Measurements from ENCODE around the gene THOC6. TPM values are rescaled to one million over a fixed set of nuclear protein-coding genes. Genes with fewer than 3 reads are reported as not detected.
A peak's percentile ranks its signal among the peaks of the same experiment; 100 is the strongest.

THOC6 gene
- total RNA-seq, 1 experiment from 2014 or later = 76.5 TPM

- TF ChIP-seq ATF2 (CRISPR knock-in tag; IDR thresholded peaks at IDR 0.05; ENCODE audit: borderline replicate concordance, low read depth) (no peak), JAZF1 (CRISPR knock-in tag; IDR thresholded peaks at IDR 0.05) (no peak), ZNF396 (CRISPR knock-in tag; IDR thresholded peaks at IDR 0.05; ENCODE audit: borderline replicate concordance) (no peak), EMX1 (CRISPR knock-in tag; IDR thresholded peaks at IDR 0.05) (no peak), ZBTB43 (CRISPR knock-in tag; IDR thresholded peaks at IDR 0.05) (no peak)
- TF ChIP-seq, protein P1, sequence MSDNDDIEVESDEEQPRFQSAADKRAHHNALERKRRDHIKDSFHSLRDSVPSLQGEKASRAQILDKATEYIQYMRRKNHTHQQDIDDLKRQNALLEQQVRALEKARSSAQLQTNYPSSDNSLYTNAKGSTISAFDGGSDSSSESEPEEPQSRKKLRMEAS (CRISPR knock-in tag; IDR thresholded peaks at IDR 0.05) = no peak
- TF ChIP-seq, protein P2, sequence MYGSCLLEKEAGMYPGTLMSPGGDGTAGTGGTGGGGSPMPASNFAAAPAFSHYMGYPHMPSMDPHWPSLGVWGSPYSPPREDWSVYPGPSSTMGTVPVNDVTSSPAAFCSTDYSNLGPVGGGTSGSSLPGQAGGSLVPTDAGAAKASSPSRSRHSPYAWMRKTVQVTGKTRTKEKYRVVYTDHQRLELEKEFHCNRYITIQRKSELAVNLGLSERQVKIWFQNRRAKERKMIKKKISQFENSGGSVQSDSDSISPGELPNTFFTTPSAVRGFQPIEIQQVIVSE (CRISPR knock-in tag; IDR thresholded peaks at IDR 0.05; ENCODE audit: borderline replicate concordance) = no peak
Measured at GRCh38 chr16:3073448-3073847, 49.6 kb downstream of the THOC6 start (continued).

GRCh38 chr16:3074860-3075522 is 51.2 kb downstream of the THOC6 start:
- H3K4me3 Mint-ChIP-seq = no peak overlapping the region
- peaks cover 57% of the 10 kb centered on the region for H3K4me1 Mint-ChIP-seq
- no peaks in the 10 kb centered on the region for H3K9me3 Mint-ChIP-seq
- H3K27me3 Mint-ChIP-seq (ENCODE audit: low read depth) = peaks cover 12% of the 10 kb centered on the region
- H3K36me3 Mint-ChIP-seq = no peaks in the 10 kb centered on the region
- no peak for ATAC-seq
- TF ChIP-seq ESRRA (CRISPR knock-in tag; IDR thresholded peaks at IDR 0.05; ENCODE audit: borderline replicate concordance) = no peak
- no peak for TF ChIP-seq GTF2I (CRISPR knock-in tag; conservative IDR thresholded peaks at IDR 0.05)
- no peak for TF ChIP-seq EMX1 (CRISPR knock-in tag; IDR thresholded peaks at IDR 0.05)
- TF ChIP-seq GABPB1 (CRISPR knock-in tag; IDR thresholded peaks at IDR 0.05) = no peak
- TF ChIP-seq, protein P3, sequence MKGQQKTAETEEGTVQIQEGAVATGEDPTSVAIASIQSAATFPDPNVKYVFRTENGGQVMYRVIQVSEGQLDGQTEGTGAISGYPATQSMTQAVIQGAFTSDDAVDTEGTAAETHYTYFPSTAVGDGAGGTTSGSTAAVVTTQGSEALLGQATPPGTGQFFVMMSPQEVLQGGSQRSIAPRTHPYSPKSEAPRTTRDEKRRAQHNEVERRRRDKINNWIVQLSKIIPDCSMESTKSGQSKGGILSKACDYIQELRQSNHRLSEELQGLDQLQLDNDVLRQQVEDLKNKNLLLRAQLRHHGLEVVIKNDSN (CRISPR knock-in tag; IDR thresholded peaks at IDR 0.05) = no peak
- TF ChIP-seq ELF4 (CRISPR knock-in tag; IDR thresholded peaks at IDR 0.05; ENCODE audit: low read depth) = no peak
- no peak for TF ChIP-seq RELA (CRISPR knock-in tag; IDR thresholded peaks at IDR 0.05; ENCODE audit: borderline replicate concordance)
- TF ChIP-seq NR2C2 (CRISPR knock-in tag; IDR thresholded peaks at IDR 0.05) = no peak
- TF ChIP-seq ZBTB43 (CRISPR knock-in tag; IDR thresholded peaks at IDR 0.05) = no peak
- TF ChIP-seq ZNF416 (CRISPR knock-in tag; IDR thresholded peaks at IDR 0.05) = no peak
- CTCF ChIA-PET = interaction anchor here (1.1 to 6.5 kb wide), 6 partner anchors 13 to 76 kb away, joined by 4 to 59 read pairs (median 11); no protein-coding TSS in a partner anchor
- no peak for DNase-seq (ENCODE audit: low spot score)
- POLR2A ChIA-PET = interaction anchor here (1.5 kb wide), 1 partner anchor 16 kb away, joined by 5 read pairs; no protein-coding TSS in a partner anchor
- no peak overlapping the region for H3K27ac Mint-ChIP-seq

GRCh38 chr16:3075523-3075915 is 51.7 kb downstream of the THOC6 start:
- POLR2A ChIA-PET = interaction anchor here (1.5 kb wide), 1 partner anchor 17 kb away, joined by 5 read pairs; no protein-coding TSS in a partner anchor
- ATAC-seq (peak; percentile 35), DNase-seq (ENCODE audit: low spot score) (no peak)
- peaks cover 54% of the 10 kb centered on the region for H3K4me1 Mint-ChIP-seq
- no peak overlapping the region for H3K27ac Mint-ChIP-seq
- H3K9me3 Mint-ChIP-seq = no peaks in the 10 kb centered on the region
- H3K36me3 Mint-ChIP-seq = no peaks in the 10 kb centered on the region
- no peak overlapping the region for H3K4me3 Mint-ChIP-seq
- peaks cover 12% of the 10 kb centered on the region for H3K27me3 Mint-ChIP-seq (ENCODE audit: low read depth)
- CTCF ChIA-PET = interaction anchor here (1.1 to 6.5 kb wide), 6 partner anchors 12 to 75 kb away, joined by 4 to 59 read pairs (median 11); no protein-coding TSS in a partner anchor
- TF ChIP-seq, protein P4, sequence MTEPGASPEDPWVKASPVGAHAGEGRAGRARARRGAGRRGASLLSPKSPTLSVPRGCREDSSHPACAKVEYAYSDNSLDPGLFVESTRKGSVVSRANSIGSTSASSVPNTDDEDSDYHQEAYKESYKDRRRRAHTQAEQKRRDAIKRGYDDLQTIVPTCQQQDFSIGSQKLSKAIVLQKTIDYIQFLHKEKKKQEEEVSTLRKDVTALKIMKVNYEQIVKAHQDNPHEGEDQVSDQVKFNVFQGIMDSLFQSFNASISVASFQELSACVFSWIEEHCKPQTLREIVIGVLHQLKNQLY (CRISPR knock-in tag; IDR thresholded peaks at IDR 0.05) = no peak
- TF ChIP-seq, protein P5, sequence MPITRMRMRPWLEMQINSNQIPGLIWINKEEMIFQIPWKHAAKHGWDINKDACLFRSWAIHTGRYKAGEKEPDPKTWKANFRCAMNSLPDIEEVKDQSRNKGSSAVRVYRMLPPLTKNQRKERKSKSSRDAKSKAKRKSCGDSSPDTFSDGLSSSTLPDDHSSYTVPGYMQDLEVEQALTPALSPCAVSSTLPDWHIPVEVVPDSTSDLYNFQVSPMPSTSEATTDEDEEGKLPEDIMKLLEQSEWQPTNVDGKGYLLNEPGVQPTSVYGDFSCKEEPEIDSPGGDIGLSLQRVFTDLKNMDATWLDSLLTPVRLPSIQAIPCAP (CRISPR knock-in tag; IDR thresholded peaks at IDR 0.05) = no peak
- no peak for TF ChIP-seq MXD4 (CRISPR knock-in tag; IDR thresholded peaks at IDR 0.05; ENCODE audit: borderline replicate concordance)
- TF ChIP-seq ATF3 (CRISPR knock-in tag; conservative IDR thresholded peaks at IDR 0.05) = no peak
- no peak for TF ChIP-seq ESRRA (CRISPR knock-in tag; IDR thresholded peaks at IDR 0.05; ENCODE audit: borderline replicate concordance)
- no peak for TF ChIP-seq SMAD3 (CRISPR knock-in tag; IDR thresholded peaks at IDR 0.05; ENCODE audit: borderline replicate concordance)
- no peak for TF ChIP-seq ZNF396 (CRISPR knock-in tag; IDR thresholded peaks at IDR 0.05; ENCODE audit: borderline replicate concordance)
- TF ChIP-seq, protein P6, sequence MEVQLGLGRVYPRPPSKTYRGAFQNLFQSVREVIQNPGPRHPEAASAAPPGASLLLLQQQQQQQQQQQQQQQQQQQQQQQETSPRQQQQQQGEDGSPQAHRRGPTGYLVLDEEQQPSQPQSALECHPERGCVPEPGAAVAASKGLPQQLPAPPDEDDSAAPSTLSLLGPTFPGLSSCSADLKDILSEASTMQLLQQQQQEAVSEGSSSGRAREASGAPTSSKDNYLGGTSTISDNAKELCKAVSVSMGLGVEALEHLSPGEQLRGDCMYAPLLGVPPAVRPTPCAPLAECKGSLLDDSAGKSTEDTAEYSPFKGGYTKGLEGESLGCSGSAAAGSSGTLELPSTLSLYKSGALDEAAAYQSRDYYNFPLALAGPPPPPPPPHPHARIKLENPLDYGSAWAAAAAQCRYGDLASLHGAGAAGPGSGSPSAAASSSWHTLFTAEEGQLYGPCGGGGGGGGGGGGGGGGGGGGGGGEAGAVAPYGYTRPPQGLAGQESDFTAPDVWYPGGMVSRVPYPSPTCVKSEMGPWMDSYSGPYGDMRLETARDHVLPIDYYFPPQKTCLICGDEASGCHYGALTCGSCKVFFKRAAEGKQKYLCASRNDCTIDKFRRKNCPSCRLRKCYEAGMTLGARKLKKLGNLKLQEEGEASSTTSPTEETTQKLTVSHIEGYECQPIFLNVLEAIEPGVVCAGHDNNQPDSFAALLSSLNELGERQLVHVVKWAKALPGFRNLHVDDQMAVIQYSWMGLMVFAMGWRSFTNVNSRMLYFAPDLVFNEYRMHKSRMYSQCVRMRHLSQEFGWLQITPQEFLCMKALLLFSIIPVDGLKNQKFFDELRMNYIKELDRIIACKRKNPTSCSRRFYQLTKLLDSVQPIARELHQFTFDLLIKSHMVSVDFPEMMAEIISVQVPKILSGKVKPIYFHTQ (CRISPR knock-in tag; IDR thresholded peaks at IDR 0.05) = no peak

Data from WTC11 (cell line).